IPS DF 19.7 (cell line): ENCODE data around the gene ELL.
"Not testable (repeated sequence)": the region's sequence is repeated elsewhere in the genome, so short reads cannot be mapped to it uniquely, and the experiment has no call there.

Source experiments
- DNase-seq: peaks from one replicate; pipeline ENCODE4 v3.0.0-alpha.2; 2013; ENCODE audit warnings: low read depth, low spot score

The ELL gene

DNA sequence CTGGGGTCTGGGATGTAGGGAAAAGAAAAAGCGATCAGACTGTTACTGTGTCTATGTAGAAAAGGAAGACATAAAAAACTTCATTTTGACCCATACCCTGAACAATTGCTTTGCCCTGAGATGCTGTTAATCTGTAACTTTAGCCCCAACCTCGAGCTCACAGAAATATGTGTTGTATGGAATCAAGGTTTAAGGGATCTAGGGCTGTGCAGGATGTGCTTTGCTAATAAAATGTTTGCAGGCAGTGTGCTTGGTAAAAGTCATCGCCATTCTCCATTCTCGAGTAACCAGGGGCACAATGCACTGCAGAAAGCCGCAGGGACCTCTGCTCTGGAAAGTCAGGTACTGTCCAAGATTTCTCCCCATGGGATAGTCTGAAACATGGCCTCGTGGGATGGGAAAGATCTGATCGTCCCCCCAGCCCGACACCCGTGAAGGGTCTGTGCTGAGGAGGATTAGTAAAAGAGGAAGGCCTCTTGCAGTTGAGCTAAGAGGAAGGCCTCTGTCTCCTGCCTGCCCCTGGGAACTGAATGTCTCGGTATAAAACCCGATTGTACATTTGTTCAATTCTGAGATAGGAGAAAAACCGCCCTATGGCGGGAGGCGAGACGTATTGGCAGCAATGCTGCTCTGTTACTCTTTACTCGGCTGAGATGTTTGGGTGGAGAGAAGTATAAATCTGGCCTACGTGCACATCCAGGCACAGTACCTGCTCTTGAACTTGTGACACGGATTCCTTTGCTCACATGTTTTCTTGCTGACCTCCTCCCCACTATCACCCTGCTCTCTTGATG, 119.2 kb downstream of the ELL start:
- not testable (repeated sequence) for DNase-seq

DNA sequence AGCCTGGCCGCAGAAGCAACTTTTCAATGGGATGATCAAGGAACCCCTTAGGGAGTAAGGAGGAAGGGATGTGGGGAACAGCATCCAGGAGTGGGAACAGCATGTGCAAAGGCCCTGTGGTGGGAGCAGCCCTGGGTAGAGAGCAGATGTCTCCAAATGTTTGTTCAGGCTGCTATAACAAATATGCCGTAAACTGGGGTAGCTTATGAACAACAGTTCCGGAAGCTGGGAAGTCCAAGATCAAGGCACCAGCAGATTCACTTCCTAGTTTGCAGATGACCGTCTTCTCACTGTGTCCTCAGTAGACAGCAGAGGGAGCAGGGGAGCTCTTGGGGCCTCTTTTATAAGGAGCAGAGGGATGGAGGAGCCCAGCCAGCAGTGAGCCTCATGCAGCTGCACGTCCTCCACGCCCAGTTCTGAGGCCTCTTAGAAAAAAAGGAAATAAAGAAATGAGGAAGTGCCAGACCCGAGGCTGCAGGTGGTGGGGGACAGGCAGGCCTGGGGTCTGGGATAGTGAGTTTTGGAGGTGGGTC, 120.2 kb downstream of the ELL start:
- DNase-seq, result no peak

GRCh38 chr19:18399008-18399407, 122.9 kb downstream of the ELL start:
- no peak for DNase-seq

DNA sequence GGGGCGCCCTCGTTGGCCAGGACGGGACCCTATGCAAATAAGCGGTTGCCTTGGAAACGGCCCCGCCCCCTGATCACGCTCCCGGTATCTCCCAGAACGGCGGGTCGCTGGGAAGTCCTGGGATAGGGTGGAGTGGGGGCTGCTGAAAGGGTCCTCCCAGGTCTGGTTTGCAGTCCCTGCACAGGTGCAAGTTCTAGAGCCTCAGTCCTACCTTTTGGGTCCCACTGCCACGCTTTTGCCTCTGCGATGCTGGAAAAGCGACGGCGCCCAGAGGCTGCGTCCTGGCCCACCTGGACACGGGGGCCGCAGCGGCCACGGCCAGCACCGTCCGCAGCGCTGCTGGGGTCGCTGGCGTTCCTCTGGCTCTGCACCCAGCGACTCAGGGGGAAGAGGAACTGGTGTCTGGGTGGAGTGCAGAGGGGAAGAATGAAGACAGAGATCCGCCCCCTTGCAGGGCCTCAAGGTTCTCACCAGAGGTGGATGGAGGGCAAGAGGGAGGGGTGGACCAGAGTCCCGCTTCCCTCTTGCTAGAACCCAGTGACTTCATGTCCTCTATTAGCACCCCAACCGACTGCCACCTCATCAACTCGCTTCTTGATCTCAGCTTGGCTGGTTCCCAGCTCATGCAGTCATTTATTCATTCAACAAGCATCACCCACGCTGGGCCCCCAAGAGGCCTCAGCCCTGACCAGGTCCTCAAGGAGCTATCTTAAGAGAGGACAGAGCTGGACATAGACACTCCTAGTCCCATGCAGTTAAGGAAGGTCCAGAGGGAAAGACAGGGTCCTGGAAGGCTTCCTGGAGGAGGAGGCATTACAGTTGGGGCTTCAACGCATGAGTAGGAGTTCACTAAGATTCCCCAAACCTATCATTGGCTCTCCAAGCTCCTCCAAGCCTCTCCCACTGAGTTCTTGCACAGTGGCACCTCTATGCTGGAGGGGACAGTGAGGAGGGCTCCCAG, 124.3 kb downstream of the ELL start, which contains the start of gene LRRC25:
Gene LRRC25 (minus strand): TSS at position 381 of the 961 bp plus-strand sequence. CDS start 659 bp downstream, outside the sequence.
- DNase-seq, result no peak

- no peak for DNase-seq
Measured at GRCh38 chr19:18396471-18397241, 125.2 kb downstream of the ELL start.

- DNase-seq, result no peak
Measured at GRCh38 chr19:18393836-18394235, 128.0 kb downstream of the ELL start.

- DNase-seq, result no peak
Measured at GRCh38 chr19:18392926-18393325, 128.9 kb downstream of the ELL start.
